Glutamatergic neuron (in vitro differentiated cells): ENCODE results near the gene B3GALNT2. TPM values are rescaled to one million over a fixed set of nuclear protein-coding genes. Genes with fewer than 3 reads are reported as not detected.

Source experiments
- DNase-seq: peaks from one replicate; pipeline ENCODE4 v3.0.0; 2022
- H3K27ac Mint-ChIP-seq: one replicate; pipeline ENCODE4 v1.8.0; 2020; ENCODE audit warnings: mild to moderate bottlenecking, mixed read lengths, inconsistent platforms; ENCODE audit not compliant: unreplicated experiment
- H3K27me3 Mint-ChIP-seq: one replicate; pipeline ENCODE4 v1.8.0; 2020; ENCODE audit warnings: mild to moderate bottlenecking, moderate library complexity, mixed read lengths, inconsistent platforms; ENCODE audit not compliant: unreplicated experiment
- H3K36me3 Mint-ChIP-seq: one replicate; pipeline ENCODE4 v1.8.0; 2020; ENCODE audit warnings: mild to moderate bottlenecking, mixed read lengths, inconsistent platforms; ENCODE audit not compliant: unreplicated experiment
- H3K4me1 Mint-ChIP-seq: one replicate; pipeline ENCODE4 v1.8.0; 2020; ENCODE audit warnings: mild to moderate bottlenecking, low read depth, mixed read lengths, inconsistent platforms; ENCODE audit not compliant: unreplicated experiment
- H3K4me3 Mint-ChIP-seq: one replicate; pipeline ENCODE4 v1.8.0; 2020; ENCODE audit warnings: mild to moderate bottlenecking, mixed read lengths, inconsistent platforms; ENCODE audit not compliant: unreplicated experiment
- H3K9me3 Mint-ChIP-seq: one replicate; pipeline ENCODE4 v1.8.0; 2020; ENCODE audit warnings: mild to moderate bottlenecking, moderate library complexity, mixed read lengths, inconsistent platforms; ENCODE audit not compliant: unreplicated experiment
- CTCF ChIP-seq: fragments of 200-600 bp; sonication (generic); IDR thresholded peaks from one replicate; pipeline ENCODE4 v1.5.0; 2021; ENCODE audit not compliant: partially characterized antibody, unreplicated experiment
- total RNA-seq: library from RNA; stranded (reverse); fragmentation: NEBNext Ultra II Directional; extraction: Animal tissue kit (Norgen Biotek cat#: 25700); gene quantifications from one replicate; pipeline ENCODE4 v1.2.1, GENCODE V29; 2021; ENCODE audit not compliant: unreplicated experiment

The B3GALNT2 gene
- total RNA-seq, 1 donor from 2014 or later = 12.3 TPM

- H3K27ac Mint-ChIP-seq = peak overlapping the region; percentile 15
- no peaks in the 10 kb centered on the region for H3K36me3 Mint-ChIP-seq
- no peak for TF ChIP-seq CTCF
- peaks cover 2% of the 10 kb centered on the region for H3K9me3 Mint-ChIP-seq
- H3K27me3 Mint-ChIP-seq = peaks cover 1% of the 10 kb centered on the region
- no peak overlapping the region for H3K4me3 Mint-ChIP-seq
- no peak for DNase-seq
- H3K4me1 Mint-ChIP-seq = peaks cover 17% of the 10 kb centered on the region
Measured at GRCh38 chr1:235409042-235409820, 95.0 kb downstream of the B3GALNT2 start.

- H3K4me3 Mint-ChIP-seq = no peak overlapping the region
Measured at GRCh38 chr1:235408503-235408960, 95.7 kb downstream of the B3GALNT2 start.

GRCh38 chr1:235407419-235407818, 96.8 kb downstream of the B3GALNT2 start:
- peaks cover 2% of the 10 kb centered on the region for H3K9me3 Mint-ChIP-seq
- H3K27me3 Mint-ChIP-seq = peaks cover 1% of the 10 kb centered on the region
- H3K27ac Mint-ChIP-seq = no peak overlapping the region
- H3K4me1 Mint-ChIP-seq = peaks cover 17% of the 10 kb centered on the region
- no peaks in the 10 kb centered on the region for H3K36me3 Mint-ChIP-seq
- no peak for DNase-seq
- H3K4me3 Mint-ChIP-seq = no peak overlapping the region
- no peak for TF ChIP-seq CTCF

More at GRCh38 chr1:235408503-235408960, 95.7 kb downstream of the B3GALNT2 start:
- H3K36me3 Mint-ChIP-seq = no peaks in the 10 kb centered on the region
- H3K27me3 Mint-ChIP-seq = peaks cover 1% of the 10 kb centered on the region
- no peak overlapping the region for H3K27ac Mint-ChIP-seq
- H3K4me1 Mint-ChIP-seq = peaks cover 17% of the 10 kb centered on the region
- peaks cover 2% of the 10 kb centered on the region for H3K9me3 Mint-ChIP-seq
- DNase-seq = no peak
- TF ChIP-seq CTCF = no peak

- DNase-seq = no peak
- H3K27me3 Mint-ChIP-seq = peaks cover 1% of the 10 kb centered on the region
- TF ChIP-seq CTCF = no peak
- no peaks in the 10 kb centered on the region for H3K36me3 Mint-ChIP-seq
- no peak overlapping the region for H3K27ac Mint-ChIP-seq
- no peaks in the 10 kb centered on the region for H3K9me3 Mint-ChIP-seq
- peaks cover 13% of the 10 kb centered on the region for H3K4me1 Mint-ChIP-seq
- H3K4me3 Mint-ChIP-seq = no peak overlapping the region
Measured at GRCh38 chr1:235404190-235404589, 100.1 kb downstream of the B3GALNT2 start.

GRCh38 chr1:235403593-235403992, 100.7 kb downstream of the B3GALNT2 start:
- no peak for DNase-seq
- H3K27me3 Mint-ChIP-seq = peaks cover 1% of the 10 kb centered on the region
- TF ChIP-seq CTCF = no peak
- H3K36me3 Mint-ChIP-seq = no peaks in the 10 kb centered on the region
- H3K4me3 Mint-ChIP-seq = no peak overlapping the region
- no peak overlapping the region for H3K27ac Mint-ChIP-seq
- peaks cover 9% of the 10 kb centered on the region for H3K4me1 Mint-ChIP-seq
- no peaks in the 10 kb centered on the region for H3K9me3 Mint-ChIP-seq
